KOPT-K1 (cell line): ENCODE data around the gene LY86.

Experiments used
- H3K27ac ChIP-seq: fragments of 200-600 bp; sonication (generic); 2 replicates; pipeline ENCODE4 v1.5.1; 2016; ENCODE audit warnings: antibody characterized with exemption, mild to moderate bottlenecking, low read depth, low read length; ENCODE audit not compliant: poor library complexity, severe bottlenecking
- H3K36me3 ChIP-seq: fragments of 200-600 bp; sonication (generic); 2 replicates; pipeline ENCODE4 v1.5.1; 2017; ENCODE audit warnings: antibody characterized with exemption, mild to moderate bottlenecking, low read length, moderate library complexity; ENCODE audit not compliant: insufficient read depth
- H3K9me3 ChIP-seq: fragments of 200-600 bp; sonication (generic); 2 replicates; pipeline ENCODE4 v1.5.1; 2017; ENCODE audit warnings: antibody characterized with exemption, low read length, mild to moderate bottlenecking; ENCODE audit not compliant: insufficient read depth, poor library complexity, severe bottlenecking

LY86 gene

GRCh38 chr6:6681075-6681849, 92.7 kb downstream of the LY86 start:
- Histone ChIP-seq H3K36me3 (no peaks in the 10 kb centered on the region), H3K27ac (no peak overlapping the region), H3K9me3 (no peaks in the 10 kb centered on the region)

- Histone ChIP-seq H3K36me3 (no peaks in the 10 kb centered on the region), H3K27ac (no peak overlapping the region), H3K9me3 (no peaks in the 10 kb centered on the region)
Measured at GRCh38 chr6:6682225-6682624, 93.7 kb downstream of the LY86 start.

- H3K9me3 ChIP-seq: no peaks in the 10 kb centered on the region
- H3K27ac ChIP-seq: no peak overlapping the region
- H3K36me3 ChIP-seq: no peaks in the 10 kb centered on the region
Measured at GRCh38 chr6:6683969-6684833, 95.7 kb downstream of the LY86 start.

GRCh38 chr6:6685249-6686040, 96.9 kb downstream of the LY86 start:
- Histone ChIP-seq H3K27ac (no peak overlapping the region), H3K9me3 (no peaks in the 10 kb centered on the region), H3K36me3 (no peaks in the 10 kb centered on the region)

- Histone ChIP-seq H3K27ac (no peak overlapping the region), H3K36me3 (peaks cover 2% of the 10 kb centered on the region; the same call in 1 of the 2 replicates), H3K9me3 (peaks cover 2% of the 10 kb centered on the region)
Measured at GRCh38 chr6:6686176-6686575, 97.7 kb downstream of the LY86 start.

- Histone ChIP-seq H3K36me3 (peaks cover 10% of the 10 kb centered on the region; the same call in 1 of the 2 replicates), H3K27ac (no peak overlapping the region), H3K9me3 (peaks cover 10% of the 10 kb centered on the region)
Measured at GRCh38 chr6:6686748-6687601, 98.5 kb downstream of the LY86 start.

GRCh38 chr6:6688283-6688682, 99.8 kb downstream of the LY86 start:
- no peak overlapping the region for H3K27ac ChIP-seq

GRCh38 chr6:6688951-6689350, 100.4 kb downstream of the LY86 start:
- H3K36me3 ChIP-seq: peaks cover 18% of the 10 kb centered on the region; the same call in 1 of the 2 replicates
- no peak overlapping the region for H3K27ac ChIP-seq
- peaks cover 12% of the 10 kb centered on the region for H3K9me3 ChIP-seq

More at GRCh38 chr6:6688283-6688682, 99.8 kb downstream of the LY86 start:
- peaks cover 16% of the 10 kb centered on the region; the same call in 1 of the 2 replicates for H3K36me3 ChIP-seq
- peaks cover 12% of the 10 kb centered on the region for H3K9me3 ChIP-seq

GRCh38 chr6:6689400-6690143, 101.1 kb downstream of the LY86 start:
- Histone ChIP-seq H3K36me3 (peaks cover 24% of the 10 kb centered on the region; the same call in 1 of the 2 replicates), H3K27ac (no peak overlapping the region), H3K9me3 (peaks cover 12% of the 10 kb centered on the region)

GRCh38 chr6:6690144-6690483, 101.6 kb downstream of the LY86 start:
- peaks cover 12% of the 10 kb centered on the region for H3K9me3 ChIP-seq
- peaks cover 30% of the 10 kb centered on the region; the same call in 1 of the 2 replicates for H3K36me3 ChIP-seq
- H3K27ac ChIP-seq: no peak overlapping the region

GRCh38 chr6:6694368-6694780, 105.9 kb downstream of the LY86 start:
- no peak overlapping the region for H3K27ac ChIP-seq
- H3K9me3 ChIP-seq: peaks cover 12% of the 10 kb centered on the region
- peaks cover 59% of the 10 kb centered on the region for H3K36me3 ChIP-seq

GRCh38 chr6:6694825-6695624, 106.5 kb downstream of the LY86 start:
- Histone ChIP-seq H3K27ac (no peak overlapping the region), H3K9me3 (peaks cover 12% of the 10 kb centered on the region), H3K36me3 (peaks cover 61% of the 10 kb centered on the region)
